B cell (primary cell): ENCODE data around the gene GSX2. TPM values are rescaled to one million over a fixed set of nuclear protein-coding genes. Genes with fewer than 3 reads are reported as not detected.

ENCODE experiments used
- ATAC-seq: fragments of 200-7000 bp; cut with Tn5 transposase; one replicate; pipeline ENCODE4 v1.10.0; 2021; ENCODE audit warnings: low read depth, mild to moderate bottlenecking, moderate number of reproducible peaks, moderate library complexity
- CTCF ChIA-PET: fragments of 350-600 bp; sonication (Branson Sonifier 250); formaldehyde crosslinking; loops from one replicate; lab custom pipeline; 2021; ENCODE audit warnings: antibody characterized with exemption, inconsistent platforms; lab: Charles Lee
- POLR2A ChIA-PET: fragments of 350-600 bp; sonication (Branson Sonifier 250); formaldehyde crosslinking; loops from one replicate; lab custom pipeline; 2021; ENCODE audit warnings: antibody characterized with exemption; lab: Charles Lee
- DNase-seq: peaks from one replicate; pipeline ENCODE4 v3.0.0; 2013
- H2AFZ ChIP-seq: 2 replicates; pipeline ENCODE4 v1.6.1; 2012; ENCODE audit warnings: mild to moderate bottlenecking, low read depth, low read length; ENCODE audit not compliant: insufficient read depth, poor library complexity, severe bottlenecking
- H3K27ac ChIP-seq, 2 donors: 1 replicate in 1 of 2; 2 replicates in 1 of 2; pipeline ENCODE4 v1.5.1; 2012 to 2013; ENCODE audit warnings: low read length in 2 of 2, mild to moderate bottlenecking in 2 of 2, moderate library complexity in 1 of 2
- H3K27me3 ChIP-seq, 4 experiments: fragments of 200-600 bp in 1 of 4; sonication (generic) in 1 of 4; replicated peaks in 1 of 4; 1 replicate in 2 of 4; 2 replicates in 2 of 4; pipeline versions ENCODE4 v1.6.1 to v1.7.0; 2013 to 2016; ENCODE audit warnings: low read length in 3 of 4, mild to moderate bottlenecking in 2 of 4, mixed read lengths in 1 of 4, moderate library complexity in 1 of 4; ENCODE audit not compliant: insufficient read depth in 4 of 4, control insufficient read depth in 3 of 4; ENCODE audit errors: control extremely low read depth in 1 of 4
- H3K36me3 ChIP-seq, 2 experiments: replicated peaks in 1 of 2; 1 replicate in 1 of 2; 2 replicates in 1 of 2; pipeline versions ENCODE4 v1.6.1 to v1.7.1; 2013; ENCODE audit warnings: low read length in 1 of 2; ENCODE audit not compliant: insufficient read depth in 2 of 2, control insufficient read depth in 1 of 2; ENCODE audit errors: control extremely low read depth in 1 of 2, extremely low read depth in 1 of 2
- H3K4me1 ChIP-seq, 2 donors: fragments of 200-600 bp in 1 of 2; sonication (generic) in 1 of 2; 1 replicate in 1 of 2; 2 replicates in 1 of 2; pipeline versions ENCODE4 v1.5.1 to v1.6.1; 2013 to 2017; ENCODE audit warnings: low read length in 2 of 2; ENCODE audit not compliant: control insufficient read depth in 2 of 2, insufficient read depth in 2 of 2
- H3K4me2 ChIP-seq: replicated peaks from 2 replicates; pipeline ENCODE3; 2012; ENCODE audit warnings: mild to moderate bottlenecking, low read depth, low read length; ENCODE audit not compliant: poor library complexity, severe bottlenecking
- H3K4me3 ChIP-seq, 5 experiments: fragments of 200-600 bp in 1 of 5; sonication (generic) in 1 of 5; 1 replicate in 3 of 5; 2 replicates in 2 of 5; pipeline versions ENCODE4 v1.5.1 to v1.7.0; 2011 to 2016; ENCODE audit warnings: low read length in 4 of 5, mild to moderate bottlenecking in 4 of 5, low read depth in 2 of 5, control low read depth in 1 of 5, moderate library complexity in 1 of 5; ENCODE audit not compliant: insufficient read depth in 1 of 5; ENCODE audit errors: control extremely low read depth in 1 of 5, extremely low read depth in 1 of 5
- H3K79me2 ChIP-seq: fragments of 200-600 bp; sonication (generic); one replicate; pipeline ENCODE4 v1.6.0; 2016; ENCODE audit warnings: low read length; ENCODE audit not compliant: control insufficient read depth, insufficient read depth
- H3K9ac ChIP-seq: fragments of 200-600 bp; sonication (generic); 2 replicates; pipeline ENCODE4 v1.6.1; 2017; ENCODE audit warnings: mild to moderate bottlenecking, low read length, moderate library complexity
- H3K9me3 ChIP-seq, 3 donors: one replicate each; pipeline versions ENCODE4 v1.6.1 to v1.7.1; 2013; ENCODE audit warnings: low read length in 2 of 3; ENCODE audit not compliant: control insufficient read depth in 2 of 3, insufficient read depth in 1 of 3; ENCODE audit errors: control extremely low read depth in 1 of 3
- H4K20me1 ChIP-seq: 2 replicates; pipeline ENCODE4 v1.6.0; 2012; ENCODE audit warnings: mild to moderate bottlenecking, low read length; ENCODE audit not compliant: insufficient read depth, control insufficient read depth, poor library complexity, severe bottlenecking
- H3K27ac Mint-ChIP-seq: one replicate; pipeline ENCODE4 v1.8.0; 2021; ENCODE audit warnings: mixed read lengths
- H3K27me3 Mint-ChIP-seq: one replicate; pipeline ENCODE4 v1.8.0; 2021; ENCODE audit warnings: mixed read lengths
- H3K4me1 Mint-ChIP-seq: one replicate; pipeline ENCODE4 v1.8.0; 2021; ENCODE audit warnings: mixed read lengths
- H3K4me3 Mint-ChIP-seq: one replicate; pipeline ENCODE4 v1.8.0; 2021; ENCODE audit warnings: mixed read lengths
- H3K9me3 Mint-ChIP-seq: one replicate; pipeline ENCODE4 v1.8.0; 2022; ENCODE audit warnings: mixed read lengths; ENCODE audit not compliant: insufficient read depth
- CTCF ChIP-seq: fragments of 200-600 bp; IDR thresholded peaks from one replicate; pipeline ENCODE4 v1.8.0; 2022; ENCODE audit warnings: antibody characterized with exemption, mild to moderate bottlenecking
- EZH2 ChIP-seq: IDR thresholded peaks from 2 replicates; pipeline ENCODE4 v1.6.1; 2012; ENCODE audit warnings: borderline replicate concordance, low read depth, mild to moderate bottlenecking, moderate library complexity, low read length; ENCODE audit not compliant: insufficient read depth, poor library complexity, severe bottlenecking
- WGBS: methylation state at CpG from one replicate; pipeline ENCODE4 v1.1.5; 2013; ENCODE audit warnings: missing lambda C conversion rate; ENCODE audit not compliant: insufficient coverage; 5-methylcytosine and 5-hydroxymethylcytosine counted together
- intact Hi-C: fragments of 100-400 bp; cut with micrococcal nuclease; formaldehyde crosslinking; loops from one replicate; pipeline ENCODE4 v1.10.0; 2022
- polyA plus RNA-seq: library from polyadenylated mRNA; depleted of rRNA; stranded (reverse); fragments of >200 nt; gene quantifications from 2 replicates; pipeline ENCODE4 v1.2.3, GENCODE V29; 2012
- total RNA-seq, 2 donors: library from RNA; stranded (reverse); fragments of 120-200 nt in 1 of 2; gene quantifications; 1 replicate in 1 of 2; 2 replicates in 1 of 2; pipeline versions ENCODE4 v1.2.3 to v1.2.4, GENCODE V29; 2013 to 2022

Gene GSX2
- total and polyA plus RNA-seq, 2 donors (not counting 1 experiment from before 2014, with no cell fraction given) = 0.34 to 0.47 TPM

GRCh38 chr4:54095110-54095825 is 4.7 kb upstream of the GSX2 start:
- peaks cover 87% of the 10 kb centered on the region for H3K27me3 Mint-ChIP-seq
- WGBS = 14% methylated on average over 13 of the region's 19 CpGs

More at GRCh38 chr4:54095110-54095825, 4.7 kb upstream of the GSX2 start:
- Mint-ChIP-seq H3K9me3 (peaks cover 3% of the 10 kb centered on the region), H3K4me1 (peaks cover 50% of the 10 kb centered on the region), H3K27ac (no peak overlapping the region), H3K4me3 (no peak overlapping the region)
- no peak overlapping the region for H3K27ac ChIP-seq
- no peak for ATAC-seq
- H3K9me3 ChIP-seq = peaks cover 0 to 37% (median 0%) of the 10 kb centered on the region in 3 donors
- H4K20me1 ChIP-seq = no peaks in the 10 kb centered on the region
- H3K4me2 ChIP-seq = no peak overlapping the region
- TF ChIP-seq CTCF = no peak
- no peak for TF ChIP-seq EZH2
- DNase-seq = no peak
- no peaks in the 10 kb centered on the region for H3K36me3 ChIP-seq
- intact Hi-C loops = no loop called here
- peaks cover 49 to 51% of the 10 kb centered on the region in 2 donors for H3K4me1 ChIP-seq
- no peak overlapping the region for H3K4me3 ChIP-seq
- H3K9ac ChIP-seq = no peak overlapping the region
- ChIA-PET CTCF (interaction anchor here (0.6 to 0.8 kb wide), 2 partner anchors 8 to 136 kb away, joined by 3 read pairs; no protein-coding TSS in a partner anchor), POLR2A (no interaction called here)
- no peak overlapping the region for H2AFZ ChIP-seq
- peaks cover 0 to 96% (median 80%) of the 10 kb centered on the region in 4 experiments for H3K27me3 ChIP-seq
- H3K79me2 ChIP-seq = no peaks in the 10 kb centered on the region
